GM06990 (cell line): ENCODE measurements around the gene LCN2.
"Not testable (repeated sequence)": the region's sequence is repeated elsewhere in the genome, so short reads cannot be mapped to it uniquely, and the experiment has no call there.

ENCODE experiments used
- DNase-seq: peaks from one replicate; pipeline ENCODE4 v3.0.0-alpha.2; 2011; ENCODE audit not compliant: insufficient read length; ENCODE audit errors: extremely low read depth
- H3K27me3 ChIP-seq: replicated peaks from 2 replicates; pipeline ENCODE4 v1.6.0; 2011; ENCODE audit warnings: low read length; ENCODE audit not compliant: control insufficient read depth, insufficient read depth
- H3K36me3 ChIP-seq: 2 replicates; pipeline ENCODE4 v1.5.1; 2011; ENCODE audit warnings: low read length; ENCODE audit not compliant: control insufficient read depth, insufficient read depth
- H3K4me3 ChIP-seq: replicated peaks from 2 replicates; pipeline ENCODE4 v1.5.1; 2011; ENCODE audit warnings: low read depth, mild to moderate bottlenecking, control low read depth, low read length
- TF ChIP-seq, protein P1 (sequence below): IDR thresholded peaks from 2 replicates; pipeline ENCODE4 v1.5.1; 2011; ENCODE audit warnings: low read length, control low read depth, mild to moderate bottlenecking, inconsistent platforms; ENCODE audit not compliant: insufficient read depth, poor library complexity, severe bottlenecking

Gene LCN2

DNA sequence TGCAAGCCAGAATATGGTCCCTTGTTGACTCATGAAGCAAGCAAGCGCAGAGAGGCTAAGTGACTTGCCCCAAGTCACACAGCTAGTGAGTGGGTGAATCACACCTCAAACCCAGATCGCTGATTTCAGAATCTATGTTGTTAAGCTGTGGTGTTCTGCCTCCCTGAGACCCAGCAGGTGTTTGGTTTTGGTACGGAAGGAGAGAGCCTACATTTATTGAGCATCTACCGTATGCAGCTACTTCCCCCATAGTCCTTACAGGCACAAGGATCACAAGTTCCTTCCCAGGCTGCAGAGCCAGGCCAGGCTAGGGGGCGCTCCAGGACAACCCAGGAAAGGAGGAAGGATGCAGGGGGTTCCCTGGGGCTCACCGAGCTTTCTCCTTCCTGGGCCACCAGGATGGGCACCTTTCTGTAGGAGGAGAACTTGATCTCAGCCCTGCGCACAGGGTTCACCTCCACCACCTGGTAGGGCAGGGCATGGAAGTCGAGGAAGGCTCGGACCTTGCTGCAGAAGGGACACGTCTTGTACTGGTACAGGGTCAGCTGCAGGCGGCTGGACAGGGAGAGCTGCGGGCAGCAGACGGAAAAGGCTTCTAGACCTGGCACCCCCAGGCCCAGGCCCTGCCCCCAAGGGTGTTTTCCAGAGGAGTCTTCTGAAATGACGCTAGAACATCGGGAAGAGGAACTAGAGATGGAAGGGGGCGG lies 24.2 kb upstream of the LCN2 start:
- peak overlapping the region; percentile 91 for H3K4me3 ChIP-seq
- peaks cover 18% of the 10 kb centered on the region for H3K36me3 ChIP-seq
- no peaks in the 10 kb centered on the region for H3K27me3 ChIP-seq
- DNase-seq: no peak
- TF ChIP-seq, protein P1, sequence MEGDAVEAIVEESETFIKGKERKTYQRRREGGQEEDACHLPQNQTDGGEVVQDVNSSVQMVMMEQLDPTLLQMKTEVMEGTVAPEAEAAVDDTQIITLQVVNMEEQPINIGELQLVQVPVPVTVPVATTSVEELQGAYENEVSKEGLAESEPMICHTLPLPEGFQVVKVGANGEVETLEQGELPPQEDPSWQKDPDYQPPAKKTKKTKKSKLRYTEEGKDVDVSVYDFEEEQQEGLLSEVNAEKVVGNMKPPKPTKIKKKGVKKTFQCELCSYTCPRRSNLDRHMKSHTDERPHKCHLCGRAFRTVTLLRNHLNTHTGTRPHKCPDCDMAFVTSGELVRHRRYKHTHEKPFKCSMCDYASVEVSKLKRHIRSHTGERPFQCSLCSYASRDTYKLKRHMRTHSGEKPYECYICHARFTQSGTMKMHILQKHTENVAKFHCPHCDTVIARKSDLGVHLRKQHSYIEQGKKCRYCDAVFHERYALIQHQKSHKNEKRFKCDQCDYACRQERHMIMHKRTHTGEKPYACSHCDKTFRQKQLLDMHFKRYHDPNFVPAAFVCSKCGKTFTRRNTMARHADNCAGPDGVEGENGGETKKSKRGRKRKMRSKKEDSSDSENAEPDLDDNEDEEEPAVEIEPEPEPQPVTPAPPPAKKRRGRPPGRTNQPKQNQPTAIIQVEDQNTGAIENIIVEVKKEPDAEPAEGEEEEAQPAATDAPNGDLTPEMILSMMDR: peak; percentile 90

DNA sequence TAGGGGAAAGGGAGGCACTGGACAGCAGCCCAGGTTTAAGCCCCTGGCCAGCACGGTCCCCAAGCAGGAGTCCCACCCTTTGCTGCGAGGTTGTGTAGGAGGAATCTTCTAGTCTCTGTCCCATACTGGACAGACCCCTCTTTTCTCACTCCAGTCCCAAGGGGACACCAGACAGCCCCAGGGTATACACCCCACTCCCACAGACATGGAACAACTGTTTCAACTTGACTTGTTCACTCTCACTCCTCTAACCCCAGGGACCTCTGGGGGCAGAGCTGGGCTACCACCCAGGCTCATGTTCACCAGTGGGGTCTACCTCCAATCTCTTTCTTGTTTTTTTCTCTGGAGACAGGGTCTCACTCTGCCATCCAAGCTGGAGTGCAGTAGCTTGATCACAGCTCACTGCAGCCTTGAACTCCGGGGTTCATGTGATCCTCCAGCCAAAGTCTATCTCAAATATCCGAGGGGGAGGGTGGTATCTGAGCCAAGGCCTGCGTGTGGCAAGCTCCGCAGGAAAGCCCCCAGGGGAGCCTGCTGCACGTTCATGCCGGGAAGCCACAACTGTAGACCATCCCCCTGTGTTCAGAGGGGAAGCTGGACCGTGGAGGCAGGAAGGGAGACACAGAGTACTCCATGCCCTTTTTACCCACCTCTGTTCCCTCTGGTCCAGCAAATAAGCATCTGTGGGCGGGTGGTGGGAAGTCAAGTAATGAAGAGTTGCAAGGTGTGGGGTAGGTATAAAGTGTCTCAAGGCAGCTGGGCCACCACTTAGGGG lies 23.5 kb upstream of the LCN2 start:
- TF ChIP-seq, protein P1: no peak
- no peak for DNase-seq
- Histone ChIP-seq H3K36me3 (peaks cover 16% of the 10 kb centered on the region), H3K27me3 (no peaks in the 10 kb centered on the region), H3K4me3 (peak overlapping the region; percentile 91)

DNA sequence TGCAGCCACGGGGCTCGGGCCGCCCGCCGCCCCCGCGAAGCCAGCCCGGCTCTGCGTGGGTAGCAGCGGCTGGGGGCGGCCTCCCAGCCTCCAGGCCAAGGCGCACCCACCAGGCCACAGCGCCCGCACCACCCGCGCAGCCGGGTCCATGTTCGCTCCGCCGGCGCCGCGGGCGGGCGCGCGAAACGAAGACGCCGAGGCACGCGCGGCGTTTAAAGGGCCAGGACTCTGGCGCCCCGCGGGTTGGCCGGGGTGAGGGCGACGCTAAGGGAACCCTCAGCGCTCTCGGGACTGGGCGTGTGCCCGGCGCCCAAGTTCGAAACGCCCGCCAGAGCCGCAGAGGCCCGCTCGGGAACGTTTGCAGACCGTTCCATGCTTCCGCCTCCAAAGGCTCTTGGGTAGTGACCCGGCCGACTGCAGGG lies 21.7 kb upstream of the LCN2 start, which contains the start of gene PTGES2:
Gene PTGES2, minus strand, starts transcription at position 162 of the 422 bp plus-strand sequence. Its CDS starts 12 bp downstream, at position 150.
- Histone ChIP-seq H3K27me3 (no peaks in the 10 kb centered on the region; the same call in 1 of the 2 replicates), H3K4me3 (peak within 1 kb of the TSS; percentile 91), H3K36me3 (peaks cover 7% of the 10 kb centered on the region)
- DNase-seq: peak; percentile 95
- TF ChIP-seq, protein P1: no peak

DNA sequence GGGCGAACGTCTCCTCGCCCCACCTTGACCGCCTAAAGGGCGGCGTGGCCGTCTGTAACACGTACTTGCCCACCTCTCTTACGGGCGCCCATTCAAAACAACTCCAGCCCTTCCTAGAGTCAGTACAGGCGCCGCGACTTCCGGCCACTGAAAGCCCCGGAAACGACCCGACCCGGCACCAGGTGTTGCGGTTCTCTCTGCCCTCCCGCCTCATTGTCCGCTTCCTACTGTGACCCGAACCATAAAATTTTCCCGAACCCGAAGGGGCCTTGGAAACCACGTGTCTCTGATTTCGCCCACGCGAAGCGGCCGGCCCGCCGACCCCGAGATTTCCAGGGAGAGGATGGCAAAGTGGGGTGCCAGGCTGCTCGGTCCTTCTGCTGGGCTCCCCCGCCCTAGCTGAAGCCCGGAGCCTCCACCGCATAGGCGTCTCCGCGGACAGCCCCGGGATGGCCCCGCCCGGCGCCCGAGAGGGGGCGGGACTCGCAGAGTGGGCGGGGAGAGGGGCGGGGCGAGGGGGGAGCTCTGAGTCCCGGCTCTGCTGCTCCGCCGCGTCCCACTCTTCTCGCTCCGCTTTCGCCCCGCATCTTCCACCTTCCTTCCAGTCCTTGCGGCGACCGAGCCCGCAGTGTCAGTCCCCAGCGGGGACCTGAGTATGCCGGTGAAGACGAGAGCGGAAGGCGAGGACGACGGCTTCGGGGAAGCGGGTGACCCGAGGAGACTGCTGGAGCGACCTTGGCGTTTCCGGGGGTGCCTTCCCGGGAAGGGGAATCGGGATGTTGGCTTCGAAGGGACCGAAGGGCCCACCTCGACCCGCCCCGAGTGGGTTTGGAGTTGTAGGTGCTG lies 21.0 kb upstream of the LCN2 start:
- H3K36me3 ChIP-seq: peaks cover 3% of the 10 kb centered on the region
- DNase-seq: peak; percentile 92
- H3K27me3 ChIP-seq: no peaks in the 10 kb centered on the region; the same call in 1 of the 2 replicates
- TF ChIP-seq, protein P1: no peak
- H3K4me3 ChIP-seq: peak overlapping the region; percentile 91

DNA sequence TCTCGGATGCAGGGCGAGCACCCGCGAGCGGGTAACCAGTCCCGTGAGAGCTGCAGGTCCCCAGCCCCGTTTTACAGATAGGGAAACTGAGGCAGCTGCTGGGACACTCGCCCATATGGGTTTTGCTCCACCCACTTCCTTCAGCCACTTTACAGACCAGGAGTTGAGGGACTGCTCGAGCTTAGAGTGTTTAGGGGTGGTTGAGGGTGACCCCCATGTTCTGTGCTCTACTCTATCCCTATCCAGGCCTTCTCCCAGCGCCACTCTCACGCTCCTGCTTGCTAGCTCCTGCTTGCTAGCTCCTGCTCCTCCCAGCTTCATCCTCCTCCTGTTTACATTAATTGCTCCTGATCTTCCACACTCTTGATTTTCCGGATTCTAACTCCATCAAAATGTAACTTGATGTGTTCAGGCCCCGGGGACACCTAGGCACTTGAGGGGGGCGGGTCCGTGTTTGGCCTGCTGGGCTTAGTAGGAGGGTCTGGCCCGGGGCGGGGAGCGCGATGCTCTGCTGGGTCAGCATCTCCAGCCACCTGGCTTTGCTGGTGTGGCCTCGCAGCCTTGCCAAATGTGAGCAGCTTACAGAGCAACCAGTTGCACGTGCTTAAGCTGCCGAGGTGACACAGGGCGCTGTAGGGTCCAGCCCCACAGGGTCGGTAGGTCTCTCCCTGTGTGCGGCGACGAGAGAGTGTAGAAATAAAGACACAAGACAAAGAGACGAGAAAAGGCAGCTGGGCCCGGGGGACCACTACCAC lies 20.2 kb upstream of the LCN2 start:
- peaks cover 3% of the 10 kb centered on the region for H3K36me3 ChIP-seq
- no peaks in the 10 kb centered on the region; the same call in 1 of the 2 replicates for H3K27me3 ChIP-seq
- DNase-seq: no peak
- peak overlapping the region; percentile 91 for H3K4me3 ChIP-seq
- TF ChIP-seq, protein P1: no peak

DNA sequence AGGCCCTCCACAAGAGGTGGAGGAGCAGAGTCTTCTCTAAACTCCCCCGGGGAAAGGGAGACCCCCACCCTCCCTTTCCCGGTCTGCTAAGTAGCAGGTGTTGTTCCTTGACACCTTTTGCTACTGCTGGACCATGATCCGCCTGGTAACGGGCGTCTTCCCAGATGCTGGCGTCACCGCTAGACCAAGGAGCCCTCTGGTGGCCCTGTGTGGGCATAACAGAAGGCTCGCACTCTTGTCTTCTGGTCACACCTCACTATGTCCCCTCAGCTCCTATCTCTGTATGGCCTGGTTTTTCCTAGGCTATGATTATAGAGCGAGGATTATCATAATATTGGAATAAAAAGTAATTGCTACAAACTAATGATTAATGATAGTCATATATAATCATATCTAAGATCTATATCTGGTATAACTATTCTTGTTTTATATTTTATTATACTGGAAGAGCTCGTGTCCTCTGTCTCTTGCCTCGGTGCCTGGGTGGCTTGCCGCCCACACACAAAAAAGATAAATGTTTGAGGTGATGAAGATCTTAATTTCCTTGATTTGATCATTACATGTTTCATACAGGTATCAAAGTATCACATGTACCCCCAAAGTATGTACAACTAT lies 19.2 kb upstream of the LCN2 start:
- H3K36me3 ChIP-seq, H3K4me3 ChIP-seq, H3K27me3 ChIP-seq, DNase-seq: not testable (repeated sequence)

DNA sequence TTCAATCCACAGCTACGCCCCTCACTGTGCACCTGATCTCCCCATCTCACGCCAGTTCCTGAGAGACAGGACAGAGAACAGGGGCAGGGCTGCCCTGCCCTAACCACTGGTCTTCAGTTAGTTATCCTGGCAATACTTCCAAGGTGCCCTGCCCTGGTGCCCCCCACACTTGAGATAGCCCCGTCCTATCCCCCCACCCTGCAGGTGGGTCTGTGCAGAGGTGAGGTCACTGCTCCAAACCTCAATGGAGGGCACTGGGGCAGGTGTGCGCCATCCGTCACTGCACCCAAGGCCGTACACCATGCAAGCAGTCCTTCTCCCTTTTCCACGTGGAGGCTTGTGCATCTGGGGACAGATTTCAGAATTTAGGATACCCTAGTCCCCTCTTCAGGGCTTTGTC lies 18.6 kb upstream of the LCN2 start:
- not testable (repeated sequence) for H3K27me3 ChIP-seq, H3K4me3 ChIP-seq, H3K36me3 ChIP-seq

More for the DNA sequence above, 18.6 kb upstream of the LCN2 start:
- DNase-seq: not testable (repeated sequence)
